Activated CD8-positive, alpha-beta memory T cell treated with anti-CD3 and anti-CD28 coated beads for 4 hours (primary cell): ENCODE results near the gene SART3.
"Not testable (repeated sequence)": the region's sequence is repeated elsewhere in the genome, so short reads cannot be mapped to it uniquely, and the experiment has no call there.

Experiments used
- DNase-seq, 2 donors: peaks; one replicate each; pipeline ENCODE4 v3.0.0-alpha.2; 2020; ENCODE audit warnings: low read depth in 2 of 2

SART3 gene

GRCh38 chr12:108518716-108519496 is 42.1 kb downstream of the SART3 start:
- no peak for DNase-seq

GRCh38 chr12:108518101-108518715 is 42.8 kb downstream of the SART3 start:
- no peak for DNase-seq

DNA sequence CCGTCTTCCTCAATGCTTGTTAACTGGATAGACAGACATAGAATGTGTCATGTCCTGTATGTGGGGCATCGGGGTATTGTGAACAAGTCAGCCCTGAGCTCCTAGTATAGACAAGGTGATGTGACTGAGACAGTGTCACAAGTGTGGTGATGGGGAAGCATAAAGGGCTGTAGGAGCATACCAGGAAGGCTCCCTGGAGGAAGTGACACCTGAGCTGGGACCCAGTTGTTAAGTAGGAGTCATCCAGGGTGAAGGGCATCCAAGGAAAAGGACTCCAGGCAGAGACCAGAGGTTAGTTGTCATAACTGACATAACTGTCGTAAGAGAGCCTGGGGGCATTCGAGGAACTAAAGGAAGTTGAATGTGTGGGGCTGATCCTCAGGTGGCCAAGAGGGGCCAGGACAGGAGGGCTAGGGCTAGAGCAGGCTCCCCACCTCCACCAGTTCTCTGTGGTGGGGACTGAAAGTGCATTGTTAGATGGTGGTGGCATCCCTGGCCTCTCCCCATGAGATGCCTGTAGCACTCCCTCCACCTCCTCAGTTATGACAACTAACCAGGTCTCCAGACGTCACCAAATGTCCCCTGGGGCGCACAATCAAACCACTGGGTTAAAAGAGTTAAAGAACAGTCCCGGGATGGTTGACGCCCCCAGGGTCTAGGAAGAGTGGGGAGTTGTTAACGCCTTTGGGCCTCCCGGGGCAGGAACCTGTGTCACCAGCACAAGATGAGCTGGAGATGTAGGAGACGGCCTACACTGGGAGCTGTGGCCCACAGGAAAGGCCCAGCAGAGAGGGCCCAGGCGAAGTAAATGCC is 43.5 kb downstream of the SART3 start:
- no peak for DNase-seq

GRCh38 chr12:108516511-108517275 is 44.3 kb downstream of the SART3 start:
- DNase-seq: no peak

- DNase-seq: no peak
Observed at GRCh38 chr12:108515916-108516315, 45.1 kb downstream of the SART3 start.

- DNase-seq: peak; percentile 98 to 99
Observed at GRCh38 chr12:108514973-108515814, 45.8 kb downstream of the SART3 start, which contains the start of gene FICD. Gene FICD (plus strand): TSS chr12:108515277. CDS start chr12:108516973, 1,696 bp downstream.

- DNase-seq: no peak
Observed at GRCh38 chr12:108514468-108514972, 46.5 kb downstream of the SART3 start.

DNA sequence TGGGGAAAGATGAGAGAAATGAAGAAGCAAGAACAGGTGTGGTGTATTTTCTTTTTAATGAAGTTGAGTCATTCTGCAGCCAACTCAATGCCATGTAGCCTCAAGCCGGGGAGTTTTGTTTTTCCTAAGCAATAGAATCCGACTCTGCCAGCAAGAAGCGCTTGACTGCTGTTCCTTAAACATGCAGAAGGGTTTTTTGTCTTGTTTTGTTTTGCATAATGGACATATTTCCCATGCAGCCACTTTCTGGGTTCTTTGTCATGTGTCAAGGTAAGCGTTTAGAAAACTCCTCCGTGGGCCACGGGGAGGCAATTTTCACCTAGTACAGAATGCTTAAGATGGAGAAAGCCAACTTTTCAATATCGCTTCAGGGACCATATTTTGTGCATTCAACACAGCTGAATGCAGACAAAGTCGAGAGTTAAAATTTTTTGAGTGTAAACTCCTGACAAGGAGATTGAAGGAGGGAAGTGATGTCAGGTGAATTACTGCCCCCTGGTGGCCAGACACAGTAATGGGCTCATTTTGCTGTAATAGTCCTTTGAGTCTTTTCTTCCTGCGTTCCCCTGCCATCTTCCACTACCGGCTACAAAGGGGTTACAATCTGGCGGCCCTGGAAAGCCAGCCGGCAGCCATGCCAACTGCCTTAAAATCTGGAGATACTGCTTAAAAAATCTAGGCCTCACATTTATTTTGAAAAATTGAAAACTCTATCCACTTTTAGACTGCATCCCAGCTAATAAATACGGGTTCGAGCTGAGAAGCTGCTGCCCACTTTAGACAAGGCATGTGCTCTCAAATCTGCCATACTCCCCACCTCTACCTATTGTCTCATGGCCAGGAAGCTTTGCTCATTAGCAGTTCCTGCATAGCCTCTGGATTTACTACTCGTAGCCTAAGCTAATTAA is 49.1 kb downstream of the SART3 start:
- DNase-seq: peak; percentile 56

GRCh38 chr12:108510836-108511235 is 50.1 kb downstream of the SART3 start:
- no peak for DNase-seq

DNA sequence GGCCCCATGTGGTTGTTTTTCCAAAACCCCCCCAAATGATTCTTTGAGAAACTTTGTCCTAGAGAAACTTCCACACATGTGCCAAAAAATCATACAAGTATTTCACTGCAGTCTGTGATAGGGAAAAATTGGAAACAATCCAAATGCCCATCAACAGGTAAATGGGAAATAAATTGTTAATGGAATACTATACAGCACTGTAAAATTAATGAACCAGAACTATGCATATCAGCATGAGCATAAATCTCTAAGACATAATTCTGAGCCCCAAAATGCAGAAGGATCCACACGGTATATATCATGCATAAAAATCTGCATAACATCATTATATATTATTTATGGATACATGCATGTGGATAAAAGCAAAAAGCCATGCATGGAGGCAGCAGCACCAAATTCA is 51.2 kb downstream of the SART3 start:
- DNase-seq: no peak

GRCh38 chr12:108507971-108508642 is 52.9 kb downstream of the SART3 start:
- DNase-seq: no peak

- DNase-seq: no peak
Observed at GRCh38 chr12:108505129-108505528, 55.8 kb downstream of the SART3 start.

GRCh38 chr12:108502922-108503321 is 58.1 kb downstream of the SART3 start:
- DNase-seq: no peak

- no peak for DNase-seq
Observed at GRCh38 chr12:108498136-108498535, 62.8 kb downstream of the SART3 start.

- DNase-seq: no peak
Observed at GRCh38 chr12:108495823-108496579, 65.0 kb downstream of the SART3 start.

GRCh38 chr12:108495054-108495453 is 65.9 kb downstream of the SART3 start:
- no peak for DNase-seq

DNA sequence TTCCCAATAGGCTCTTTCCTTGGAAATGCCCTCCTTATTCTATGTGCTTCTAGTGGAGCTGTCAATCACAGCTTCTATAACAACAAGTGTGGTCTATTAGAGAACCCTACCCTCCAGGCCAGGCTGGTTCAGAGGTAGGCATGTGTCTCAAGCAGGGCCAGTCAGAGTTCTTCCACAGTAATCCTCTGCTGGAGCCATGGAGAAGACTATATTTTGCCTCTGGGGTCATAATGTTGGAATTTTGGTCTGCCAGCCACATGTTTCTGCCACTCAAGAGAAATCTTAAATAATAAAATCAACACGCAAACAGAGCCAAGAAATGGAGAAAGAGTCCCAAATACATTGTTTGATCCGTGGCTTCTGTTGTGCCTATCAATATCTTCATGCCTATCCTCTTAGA is 69.7 kb downstream of the SART3 start:
- DNase-seq: no peak

DNA sequence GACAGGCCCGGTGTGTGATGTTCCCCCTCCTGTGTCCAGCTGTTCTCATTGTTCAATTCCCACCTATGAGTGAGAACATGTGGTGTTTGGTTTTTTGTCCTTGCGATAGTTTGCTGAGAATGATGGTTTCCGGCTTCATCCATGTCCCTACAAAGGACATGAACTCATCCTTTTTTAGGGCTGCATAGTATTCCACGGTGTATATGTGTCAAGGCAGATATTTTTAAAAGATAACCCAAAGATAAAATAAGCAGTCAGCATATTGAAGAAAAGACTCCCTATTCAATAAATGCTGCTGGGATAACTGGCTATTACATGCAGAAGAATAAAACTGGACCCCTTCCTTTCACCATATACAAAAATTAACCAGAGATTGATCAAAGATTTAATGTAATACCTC is 73.9 kb downstream of the SART3 start:
- not testable (repeated sequence) for DNase-seq
